NB4 (cell line): ENCODE results near the gene ARHGAP27.

Experiments
- DNase-seq: peaks from one replicate; pipeline ENCODE4 v3.0.0; 2010; ENCODE audit warnings: low read depth
- H3K4me3 ChIP-seq: one replicate; pipeline ENCODE4 v1.5.1; 2011; ENCODE audit warnings: mild to moderate bottlenecking, low read depth, low read length, moderate library complexity
- CTCF ChIP-seq: IDR thresholded peaks from one replicate; pipeline ENCODE4 v1.5.1; 2012; ENCODE audit warnings: low read depth, low read length
- MYC ChIP-seq: IDR thresholded peaks from 2 replicates; pipeline ENCODE4 v1.6.1; 2011; ENCODE audit warnings: low read depth, low read length
- POLR2A ChIP-seq: IDR thresholded peaks from 2 replicates; pipeline ENCODE4 v1.6.1; 2011; ENCODE audit warnings: mild to moderate bottlenecking; ENCODE audit not compliant: insufficient read length; ENCODE audit errors: extremely low read depth
- TF ChIP-seq, protein P1 (sequence below): IDR thresholded peaks from 2 replicates; pipeline ENCODE4 v1.6.1; 2011; ENCODE audit warnings: low read depth, low read length

ARHGAP27 gene

GRCh38 chr17:45388604-45389325 lies 43.9 kb downstream of the ARHGAP27 start:
- no peak for DNase-seq
- TF ChIP-seq, protein P1, sequence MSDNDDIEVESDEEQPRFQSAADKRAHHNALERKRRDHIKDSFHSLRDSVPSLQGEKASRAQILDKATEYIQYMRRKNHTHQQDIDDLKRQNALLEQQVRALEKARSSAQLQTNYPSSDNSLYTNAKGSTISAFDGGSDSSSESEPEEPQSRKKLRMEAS, result no peak
- TF ChIP-seq MYC (no peak), CTCF (no peak)
- H3K4me3 ChIP-seq, result no peak overlapping the region

DNA sequence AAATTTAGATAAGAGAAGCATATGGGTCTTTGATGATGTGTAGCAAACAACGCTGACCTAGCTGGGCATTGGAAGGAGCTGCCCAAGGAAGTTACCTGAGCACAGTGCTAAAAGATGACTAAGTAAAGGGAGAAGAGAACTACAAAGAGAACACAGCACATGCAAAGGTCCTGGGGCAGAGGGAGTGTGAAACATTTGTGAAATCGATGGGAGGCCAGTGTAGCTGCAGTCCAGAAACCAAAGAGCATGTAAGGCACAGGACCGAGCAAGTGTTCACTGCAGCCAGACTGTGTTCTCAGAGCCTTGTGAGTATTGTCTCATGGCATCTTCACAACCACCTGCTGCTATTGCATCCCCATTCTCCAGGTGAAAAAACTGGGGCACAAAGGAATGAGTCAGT lies 44.9 kb downstream of the ARHGAP27 start:
- DNase-seq, result no peak
- H3K4me3 ChIP-seq, result no peak overlapping the region
- TF ChIP-seq, protein P1, result no peak
- TF ChIP-seq CTCF (no peak), MYC (no peak), POLR2A (no peak)

- DNase-seq, result no peak
- TF ChIP-seq CTCF (no peak), POLR2A (no peak), MYC (no peak)
- TF ChIP-seq, protein P1, result no peak
- H3K4me3 ChIP-seq, result no peak overlapping the region
Measured at GRCh38 chr17:45386178-45386577, 46.5 kb downstream of the ARHGAP27 start.

DNA sequence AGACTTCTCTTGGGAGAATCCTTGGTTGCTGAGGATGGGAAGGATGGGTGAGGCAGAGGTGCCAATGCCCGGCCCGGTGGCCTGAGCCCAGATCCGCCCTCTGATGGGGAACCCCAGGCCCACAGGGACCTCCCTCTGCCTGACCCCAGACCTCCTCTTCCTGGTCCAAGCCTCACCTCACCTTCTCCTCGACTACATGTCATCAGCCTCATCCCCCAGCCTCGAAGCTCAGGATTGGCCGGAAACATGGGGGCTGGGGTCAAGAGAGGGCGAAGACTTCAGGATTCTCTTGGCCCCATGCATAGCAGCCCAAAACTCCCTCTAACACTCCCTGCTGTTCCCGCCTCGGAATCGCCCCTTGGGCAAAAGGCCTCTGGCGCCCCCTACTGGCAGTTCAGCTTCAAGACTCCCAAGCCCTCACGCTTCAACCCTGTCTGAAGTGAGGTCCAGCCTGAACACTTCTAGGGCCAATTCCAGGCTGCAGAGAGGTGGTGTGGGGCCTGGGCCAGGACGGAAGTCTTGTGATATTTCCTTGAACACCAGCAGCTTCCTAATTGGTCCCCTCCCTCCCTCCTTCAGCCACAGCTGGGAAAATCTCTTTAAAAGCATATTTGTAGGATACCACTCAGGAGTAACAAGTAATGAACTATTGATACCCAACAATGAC lies 47.2 kb downstream of the ARHGAP27 start:
- TF ChIP-seq CTCF, result peak; percentile 95
- no peak for TF ChIP-seq POLR2A
- TF ChIP-seq, protein P1, result no peak
- TF ChIP-seq MYC, result no peak
- H3K4me3 ChIP-seq, result no peak overlapping the region
- DNase-seq, result peak; percentile 87

- no peak overlapping the region for H3K4me3 ChIP-seq
- TF ChIP-seq, protein P1, result no peak
- TF ChIP-seq POLR2A (no peak), CTCF (no peak), MYC (no peak)
- DNase-seq, result no peak
Measured at GRCh38 chr17:45384789-45385262, 47.8 kb downstream of the ARHGAP27 start.
